ENCODE results near the gene ATG2B.

DNA sequence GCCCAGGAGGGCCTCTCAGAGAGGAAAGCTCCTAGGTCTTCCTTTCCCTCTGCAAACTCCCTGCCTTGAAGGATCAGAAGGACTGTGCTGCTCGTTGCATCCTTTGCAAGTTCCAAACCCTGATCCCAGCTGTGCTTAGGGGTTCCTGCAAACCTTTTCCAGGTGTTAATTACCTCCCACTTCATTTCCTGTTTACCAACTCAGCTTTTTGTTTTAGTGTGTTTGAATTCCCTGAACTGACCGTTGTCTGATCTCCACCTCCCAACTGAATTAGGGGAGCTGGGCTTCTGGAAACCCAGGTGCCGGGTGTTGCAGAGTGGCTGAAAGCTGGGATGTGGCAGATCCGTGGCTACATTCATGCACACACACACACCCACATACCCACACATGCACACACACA is 127.7 kb downstream of the ATG2B start:
- no peak for TF ChIP-seq POLR2AphosphoS5 (IDR thresholded peaks at IDR 0.05; ENCODE audit: borderline replicate concordance, low read depth, low read length)
- TF ChIP-seq FOXP2 (optimal IDR thresholded peaks at IDR 0.05; ENCODE audit: control extremely low read depth, extremely low read length, insufficient read depth) = no peak
